Measurements from ENCODE around the gene NTF3.

The NTF3 gene

DNA sequence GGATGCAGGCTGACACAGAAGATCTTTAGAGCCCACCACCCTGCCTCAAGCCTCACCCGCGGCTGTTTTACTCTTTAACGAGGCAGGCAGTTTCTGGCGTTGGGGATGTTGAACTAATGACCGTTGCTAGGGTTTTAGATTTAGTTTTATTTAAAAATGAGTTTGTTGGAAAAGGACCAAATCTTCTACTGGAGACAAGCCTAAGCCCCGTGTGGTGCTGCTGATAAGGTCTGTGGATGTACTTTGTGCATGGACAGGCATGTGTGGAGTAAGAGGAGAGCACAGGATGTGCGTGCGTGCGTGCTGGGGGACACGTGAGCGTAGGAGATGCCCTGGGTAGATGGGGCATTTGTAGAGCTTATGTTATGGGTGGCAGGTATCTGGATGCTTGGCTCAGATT, 5.7 kb downstream of the NTF3 start:
- DNase-seq (ENCODE audit: low spot score), result no peak
- TF ChIP-seq, protein P1, sequence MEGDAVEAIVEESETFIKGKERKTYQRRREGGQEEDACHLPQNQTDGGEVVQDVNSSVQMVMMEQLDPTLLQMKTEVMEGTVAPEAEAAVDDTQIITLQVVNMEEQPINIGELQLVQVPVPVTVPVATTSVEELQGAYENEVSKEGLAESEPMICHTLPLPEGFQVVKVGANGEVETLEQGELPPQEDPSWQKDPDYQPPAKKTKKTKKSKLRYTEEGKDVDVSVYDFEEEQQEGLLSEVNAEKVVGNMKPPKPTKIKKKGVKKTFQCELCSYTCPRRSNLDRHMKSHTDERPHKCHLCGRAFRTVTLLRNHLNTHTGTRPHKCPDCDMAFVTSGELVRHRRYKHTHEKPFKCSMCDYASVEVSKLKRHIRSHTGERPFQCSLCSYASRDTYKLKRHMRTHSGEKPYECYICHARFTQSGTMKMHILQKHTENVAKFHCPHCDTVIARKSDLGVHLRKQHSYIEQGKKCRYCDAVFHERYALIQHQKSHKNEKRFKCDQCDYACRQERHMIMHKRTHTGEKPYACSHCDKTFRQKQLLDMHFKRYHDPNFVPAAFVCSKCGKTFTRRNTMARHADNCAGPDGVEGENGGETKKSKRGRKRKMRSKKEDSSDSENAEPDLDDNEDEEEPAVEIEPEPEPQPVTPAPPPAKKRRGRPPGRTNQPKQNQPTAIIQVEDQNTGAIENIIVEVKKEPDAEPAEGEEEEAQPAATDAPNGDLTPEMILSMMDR (IDR thresholded peaks at IDR 0.05; ENCODE audit: extremely low read depth, insufficient read depth, missing control alignments), result no peak
- in situ Hi-C loops (cut with MboI; ENCODE audit: low pct_unique_long_range_greater_than_20kb, low sequenced_read_pairs, unreplicated experiment), result no loop called here

DNA sequence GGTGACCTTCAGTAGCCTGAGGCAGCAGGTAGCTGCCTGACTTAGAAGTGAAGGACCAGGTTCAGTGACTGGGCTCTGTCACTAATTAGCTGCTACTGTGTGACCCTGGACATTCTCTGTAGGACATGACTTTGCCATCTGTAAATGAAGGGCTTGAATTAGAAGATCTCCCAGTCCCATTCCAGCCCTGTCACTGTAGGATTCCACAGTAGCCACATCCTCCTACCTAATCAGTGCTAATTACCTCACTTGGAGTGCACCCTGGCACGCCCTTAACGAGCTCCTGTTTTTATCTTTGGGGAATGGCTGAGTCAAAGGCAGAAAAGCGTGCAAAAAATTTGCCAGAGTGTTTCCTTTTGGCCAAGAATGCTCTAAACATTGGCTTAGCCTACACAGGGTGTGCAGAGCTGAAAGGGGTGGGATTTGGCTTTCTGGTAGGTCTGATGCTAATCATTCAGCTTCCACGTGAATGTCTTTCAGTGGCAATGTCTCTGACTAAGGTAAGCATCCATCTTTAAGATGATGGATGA, 6.8 kb downstream of the NTF3 start:
- no peak for DNase-seq (ENCODE audit: low spot score)
- in situ Hi-C loops (cut with MboI; ENCODE audit: low pct_unique_long_range_greater_than_20kb, low sequenced_read_pairs, unreplicated experiment), result no loop called here
- TF ChIP-seq, protein P1 (IDR thresholded peaks at IDR 0.05; ENCODE audit: extremely low read depth, insufficient read depth, missing control alignments), result no peak

DNA sequence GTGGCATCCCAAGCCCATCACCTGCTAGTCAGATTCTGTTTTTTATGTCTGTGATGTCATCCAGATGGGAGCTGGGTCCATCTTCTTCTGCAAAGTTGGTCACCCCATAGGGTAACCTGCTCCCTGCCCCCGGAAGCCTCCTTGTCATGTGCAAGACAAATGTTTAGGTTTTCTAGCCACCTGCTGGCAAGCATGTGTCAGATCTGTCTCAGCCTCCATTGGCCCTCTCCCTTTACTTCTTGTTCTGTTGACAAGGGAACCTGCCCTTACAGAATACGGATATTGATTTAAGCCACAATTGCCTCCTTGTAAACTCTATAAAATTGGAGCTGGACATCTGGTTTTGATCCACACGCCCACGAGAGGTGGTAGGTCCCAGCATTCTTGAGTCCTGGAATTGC, 7.5 kb downstream of the NTF3 start:
- in situ Hi-C loops (cut with MboI; ENCODE audit: low pct_unique_long_range_greater_than_20kb, low sequenced_read_pairs, unreplicated experiment), result no loop called here
- no peak for DNase-seq (ENCODE audit: low spot score)
- TF ChIP-seq, protein P1 (IDR thresholded peaks at IDR 0.05; ENCODE audit: extremely low read depth, insufficient read depth, missing control alignments), result no peak

DNA sequence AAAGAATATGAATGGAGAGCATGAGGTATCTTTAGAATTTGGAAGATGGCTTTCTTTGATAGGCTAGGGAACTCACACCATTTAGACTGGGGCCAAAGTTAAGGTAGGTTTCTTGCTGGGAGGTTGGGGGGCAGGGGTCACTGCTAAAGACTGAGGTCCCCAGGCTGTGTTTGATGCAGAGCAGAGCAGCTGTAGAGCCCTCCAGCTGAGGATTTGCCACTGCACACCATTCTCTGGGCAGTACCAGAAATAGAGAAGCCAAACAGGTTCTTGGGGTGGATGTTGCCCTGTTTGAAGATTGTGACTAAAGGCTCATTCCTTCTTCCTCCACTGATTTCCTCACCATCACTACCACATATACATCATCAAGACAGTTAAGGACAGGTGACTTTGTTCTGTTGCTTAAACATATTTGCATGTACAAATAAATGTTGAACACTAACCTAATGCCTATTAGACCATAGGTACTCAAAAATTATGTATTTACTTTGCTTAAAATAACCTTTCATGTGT, 7.9 kb downstream of the NTF3 start:
- in situ Hi-C loops (cut with MboI; ENCODE audit: low pct_unique_long_range_greater_than_20kb, low sequenced_read_pairs, unreplicated experiment), result no loop called here
- TF ChIP-seq, protein P1 (IDR thresholded peaks at IDR 0.05; ENCODE audit: extremely low read depth, insufficient read depth, missing control alignments), result no peak
- DNase-seq (ENCODE audit: low spot score), result no peak

DNA sequence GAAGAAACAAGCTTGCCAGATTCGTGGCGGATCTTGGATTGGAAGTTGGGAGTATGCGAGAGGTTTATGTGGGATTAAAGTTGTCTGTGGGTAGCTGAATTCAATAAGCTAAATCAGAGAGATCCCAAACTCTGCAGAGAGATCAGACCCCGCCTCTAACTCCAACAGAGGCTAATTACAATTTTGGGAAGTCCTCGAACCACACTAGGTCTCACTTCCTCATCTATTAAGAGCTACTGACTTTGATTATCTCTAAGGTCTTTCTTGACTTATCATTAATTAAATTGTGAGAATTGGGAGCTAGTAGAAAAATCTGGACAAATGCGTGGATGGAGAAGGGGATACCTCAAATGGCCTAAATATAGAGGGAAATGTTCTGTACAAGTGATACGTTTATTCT, 9.1 kb downstream of the NTF3 start:
- in situ Hi-C loops (cut with MboI; ENCODE audit: low pct_unique_long_range_greater_than_20kb, low sequenced_read_pairs, unreplicated experiment), result no loop called here
- TF ChIP-seq, protein P1 (IDR thresholded peaks at IDR 0.05; ENCODE audit: extremely low read depth, insufficient read depth, missing control alignments), result no peak
- DNase-seq (ENCODE audit: low spot score), result peak; percentile 33

GRCh38 chr12:5441497-5442236, 9.8 kb downstream of the NTF3 start:
- DNase-seq (ENCODE audit: low spot score), result no peak
- TF ChIP-seq, protein P1 (IDR thresholded peaks at IDR 0.05; ENCODE audit: extremely low read depth, insufficient read depth, missing control alignments), result no peak
- in situ Hi-C loops (cut with MboI; ENCODE audit: low pct_unique_long_range_greater_than_20kb, low sequenced_read_pairs, unreplicated experiment), result no loop called here
